Pulmonary artery endothelial cell (primary cell): Measurements from ENCODE around the gene BRMS1L. TPM values are rescaled to one million over a fixed set of nuclear protein-coding genes. Genes with fewer than 3 reads are reported as not detected.

Experiments
- total RNA-seq: library from RNA; depleted of rRNA; stranded (reverse); fragments of >200 nt; gene quantifications from 2 replicates; pipeline ENCODE4 v1.2.3, GENCODE V29; 2014

The BRMS1L gene
- total RNA-seq, 1 donor from 2014 or later, result 4.9 TPM

Other genes with a start within 250 kb of the BRMS1L start
- gene RALGAPA1, start 17.0 kb upstream of the BRMS1L start, total RNA-seq, result 14.8 and 22.0 TPM in 2 replicates